Measurements from ENCODE around the gene TIMM23B. TPM values are rescaled to one million over a fixed set of nuclear protein-coding genes. Genes with fewer than 3 reads are reported as not detected.
"Not testable (repeated sequence)": the region's sequence is repeated elsewhere in the genome, so short reads cannot be mapped to it uniquely, and the experiment has no call there.

Gene TIMM23B
- polyA plus RNA-seq, 3 donors = 4.2 to 14.8 (median 9.0) TPM

- WGBS, 3 donors = 95 to 98% (median 95%) methylated on average over 15 to 30 of the region's 37 CpGs
Observed at GRCh38 chr10:49970331-49970857, 28.5 kb downstream of the TIMM23B start.

GRCh38 chr10:49971466-49971865 is 29.6 kb downstream of the TIMM23B start:
- WGBS, 3 donors = 77 to 81% (median 79%) methylated on average over 2 of the region's 2 CpGs

More at GRCh38 chr10:49970331-49970857, 28.5 kb downstream of the TIMM23B start:
- H3K27ac ChIP-seq (ENCODE audit: low read depth, low read length) = not testable (repeated sequence)

GRCh38 chr10:49972094-49972493 is 30.2 kb downstream of the TIMM23B start:
- H3K27ac ChIP-seq (ENCODE audit: low read depth, low read length) = not testable (repeated sequence)
- WGBS, 3 donors = 83 to 94% (median 85%) methylated on average over 3 of the region's 3 CpGs

More at GRCh38 chr10:49971466-49971865, 29.6 kb downstream of the TIMM23B start:
- H3K27ac ChIP-seq (ENCODE audit: low read depth, low read length) = not testable (repeated sequence)

GRCh38 chr10:49977756-49978155 is 35.9 kb downstream of the TIMM23B start:
- WGBS, 3 donors = 89 to 97% (median 90%) methylated on average over 3 of the region's 3 CpGs
- H3K27ac ChIP-seq (ENCODE audit: low read depth, low read length) = not testable (repeated sequence)

- 69 to 84% (median 70%) methylated on average over 3 of the region's 3 CpGs for WGBS, 3 donors
- H3K27ac ChIP-seq (ENCODE audit: low read depth, low read length) = not testable (repeated sequence)
Observed at GRCh38 chr10:49987207-49987606, 45.4 kb downstream of the TIMM23B start.

DNA sequence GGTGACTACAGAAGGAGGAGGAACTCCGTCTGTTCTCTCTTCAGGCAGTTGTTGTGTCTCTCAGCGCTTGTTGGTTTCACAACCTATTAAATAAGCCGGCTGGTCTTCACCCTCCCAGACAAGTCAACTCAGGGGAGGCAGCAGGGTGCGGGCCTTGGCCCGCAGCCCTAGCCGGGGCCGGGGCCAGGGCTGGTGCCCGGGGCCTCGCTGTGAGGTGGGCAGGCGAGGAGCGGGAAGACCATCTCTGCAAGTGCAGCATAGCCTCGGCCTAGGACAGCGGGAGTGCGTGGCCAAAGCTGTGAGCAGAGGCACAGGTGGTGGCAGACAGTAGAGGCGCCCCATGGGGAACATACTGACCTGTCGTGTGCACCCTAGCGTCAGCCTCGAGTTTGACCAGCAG is 46.5 kb downstream of the TIMM23B start, which contains the start of gene AGAP6:
Gene AGAP6, plus strand, starts transcription at position 31 of the 400 bp plus-strand sequence. Its CDS starts 310 bp downstream, at position 341.
- 93 to 98% (median 95%) methylated on average over 13 to 16 of the region's 18 CpGs for WGBS, 3 donors
- H3K27ac ChIP-seq (ENCODE audit: low read depth, low read length) = not testable (repeated sequence)

- 83 to 87% (median 86%) methylated on average over 5 of the region's 5 CpGs for WGBS, 3 donors
Observed at GRCh38 chr10:49995321-49995720, 53.5 kb downstream of the TIMM23B start.

GRCh38 chr10:50014024-50014423 is 72.2 kb downstream of the TIMM23B start:
- 66 to 88% (median 88%) methylated on average over 1 to 4 of the region's 7 CpGs for WGBS, 3 donors
- H3K27ac ChIP-seq (ENCODE audit: low read depth, low read length) = not testable (repeated sequence)

More at GRCh38 chr10:49995321-49995720, 53.5 kb downstream of the TIMM23B start:
- H3K27ac ChIP-seq (ENCODE audit: low read depth, low read length) = not testable (repeated sequence)

- not testable (repeated sequence) for H3K27ac ChIP-seq (ENCODE audit: low read depth, low read length)
- WGBS, 3 donors = 57 to 69% (median 67%) methylated on average over 9 of the region's 9 CpGs
Observed at GRCh38 chr10:50015596-50016220, 73.9 kb downstream of the TIMM23B start.

DNA sequence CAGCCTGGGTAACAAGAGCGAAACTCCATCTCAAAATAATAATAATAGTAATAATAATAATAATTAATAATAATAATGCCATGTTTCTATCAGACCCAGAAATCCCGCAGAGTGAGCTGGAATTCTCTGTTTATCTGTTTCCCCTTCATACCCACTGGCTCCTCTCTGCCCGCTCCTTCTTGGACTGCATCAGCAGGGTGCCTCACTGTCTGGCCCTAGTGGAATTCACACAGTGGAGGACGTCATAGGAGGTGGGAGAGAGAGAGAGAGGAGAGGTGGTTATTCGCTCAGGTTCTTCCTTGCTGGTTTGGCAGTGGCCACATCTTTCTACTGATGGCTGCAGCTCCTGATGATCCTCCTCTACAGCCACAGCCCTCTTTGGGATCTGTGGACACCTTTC is 75.1 kb downstream of the TIMM23B start:
- 82 to 91% (median 90%) methylated on average over 5 of the region's 5 CpGs for WGBS, 3 donors
- H3K27ac ChIP-seq (ENCODE audit: low read depth, low read length) = not testable (repeated sequence)

GRCh38 chr10:50017646-50018045 is 75.8 kb downstream of the TIMM23B start:
- not testable (repeated sequence) for H3K27ac ChIP-seq (ENCODE audit: low read depth, low read length)
- WGBS, 3 donors = 69 to 84% (median 81%) methylated on average over 5 of the region's 5 CpGs

DNA sequence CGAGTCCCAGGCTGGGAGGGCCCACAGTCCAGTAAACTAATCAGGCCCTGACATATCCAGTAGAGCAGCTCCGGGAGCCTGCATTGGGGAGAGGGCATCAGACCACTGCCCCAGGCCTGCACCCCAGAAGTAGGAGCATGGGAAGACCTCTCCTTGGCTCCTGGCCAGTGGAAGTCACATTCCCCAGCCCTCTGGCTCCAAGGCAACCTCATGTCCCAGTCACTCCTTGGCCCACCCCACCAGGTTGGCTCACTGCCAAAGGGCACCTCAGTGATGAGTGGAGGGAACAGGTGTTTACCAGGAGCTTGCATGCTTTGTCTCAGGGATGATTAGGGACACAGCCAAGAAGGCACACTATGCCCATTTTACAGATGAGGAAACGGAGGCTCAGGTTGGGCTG is 77.4 kb downstream of the TIMM23B start:
- not testable (repeated sequence) for H3K27ac ChIP-seq (ENCODE audit: low read depth, low read length)
- WGBS, 3 donors = 80 to 89% (median 87%) methylated on average over 3 of the region's 3 CpGs

DNA sequence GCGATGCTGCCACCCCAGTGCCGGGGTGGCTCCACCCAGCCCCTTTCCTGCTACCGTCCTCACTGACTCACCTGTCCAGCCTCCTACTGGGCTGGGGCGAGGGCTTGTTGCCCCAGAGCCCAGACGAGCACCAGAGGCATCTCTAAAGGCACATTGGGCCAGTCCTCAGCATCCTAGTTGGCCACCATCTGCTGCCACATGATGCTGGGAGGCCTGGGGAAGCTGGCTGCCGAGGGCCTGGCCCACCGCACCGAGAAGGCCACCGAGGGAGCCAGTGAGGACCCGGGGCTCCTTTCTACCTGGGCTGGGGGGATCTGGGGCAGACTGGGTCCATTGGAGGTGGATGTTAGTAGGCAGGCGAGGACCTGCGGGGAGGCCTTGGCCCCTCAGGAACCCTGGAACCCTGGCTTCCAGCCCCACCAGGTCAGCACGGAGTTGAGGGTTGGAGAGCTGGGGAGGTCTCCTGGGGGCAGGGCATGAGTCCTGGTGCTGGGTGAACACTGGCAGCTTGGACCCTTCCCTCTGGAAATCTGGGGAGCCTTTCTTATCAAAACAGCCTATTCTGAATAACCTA is 78.7 kb downstream of the TIMM23B start:
- 78 to 89% (median 89%) methylated on average over 11 to 13 of the region's 13 CpGs for WGBS, 3 donors
- not testable (repeated sequence) for H3K27ac ChIP-seq (ENCODE audit: low read depth, low read length)

- 63 to 91% (median 83%) methylated on average over 3 of the region's 3 CpGs for WGBS, 3 donors
- H3K27ac ChIP-seq (ENCODE audit: low read depth, low read length) = no peak overlapping the region
Observed at GRCh38 chr10:50021646-50022045, 79.8 kb downstream of the TIMM23B start.

Other genes with a start within 250 kb of the TIMM23B start
- gene OGDHL, start 179.7 kb upstream of the TIMM23B start, polyA plus RNA-seq = 1 to 10 TPM in 1 of 3 donors, under 1 TPM in 2; 0.11 to 2.8 (median 0.16) TPM
- gene PARG, start within 50 bp of the TIMM23B start, polyA plus RNA-seq = 1 to 10 TPM; 4.5 to 7.1 (median 6.7) TPM
- 10 to 100 TPM in 1 of 3 donors, 1 to 10 TPM in 2; 5.6 to 12.7 (median 9.4) TPM for gene AGAP6, start 46.4 kb downstream of the TIMM23B start, polyA plus RNA-seq
- gene WASHC2A, start 125.9 kb downstream of the TIMM23B start, polyA plus RNA-seq = 10 to 100 TPM; 10.7 to 22.0 (median 16.4) TPM